ENCODE data around the gene RSPH1.

RSPH1 gene

GRCh38 chr21:42513985-42514882 lies 18.2 kb upstream of the RSPH1 start:
- peak; percentile 22 to 53 for DNase-seq (ENCODE audit: low read depth in 2 of 2)

- DNase-seq (ENCODE audit: low read depth in 2 of 2), result no peak
Measured at GRCh38 chr21:42513151-42513984, 17.3 kb upstream of the RSPH1 start, which contains the start of gene SLC37A1. TSS of gene SLC37A1 (plus strand) at chr21:42513852. CDS start at chr21:42518455, 4,603 bp downstream.

GRCh38 chr21:42512346-42513034 lies 16.5 kb upstream of the RSPH1 start:
- no peak for DNase-seq (ENCODE audit: low read depth in 2 of 2)

GRCh38 chr21:42509244-42509643 lies 13.2 kb upstream of the RSPH1 start:
- no peak for DNase-seq (ENCODE audit: low read depth in 2 of 2)

- DNase-seq (ENCODE audit: low read depth in 2 of 2), result no peak
Measured at GRCh38 chr21:42508371-42508770, 12.3 kb upstream of the RSPH1 start.

- DNase-seq (ENCODE audit: low read depth in 2 of 2), result no peak
Measured at GRCh38 chr21:42507418-42507817, 11.4 kb upstream of the RSPH1 start.

- DNase-seq (ENCODE audit: low read depth in 2 of 2), result no peak
Measured at GRCh38 chr21:42505090-42505726, 9.2 kb upstream of the RSPH1 start.

- DNase-seq (ENCODE audit: low read depth in 2 of 2), result no peak
Measured at GRCh38 chr21:42503711-42504110, 7.7 kb upstream of the RSPH1 start.

- DNase-seq (ENCODE audit: low read depth in 2 of 2), result no peak
Measured at GRCh38 chr21:42500736-42501135, 4.7 kb upstream of the RSPH1 start.

GRCh38 chr21:42500225-42500624 lies 4.2 kb upstream of the RSPH1 start:
- no peak for DNase-seq (ENCODE audit: low read depth in 2 of 2)

GRCh38 chr21:42499444-42500112 lies 3.6 kb upstream of the RSPH1 start:
- no peak for DNase-seq (ENCODE audit: low read depth in 2 of 2)

- no peak for DNase-seq (ENCODE audit: low read depth in 2 of 2)
Measured at GRCh38 chr21:42498012-42498411, 2.0 kb upstream of the RSPH1 start.

- DNase-seq (ENCODE audit: low read depth in 2 of 2), result no peak
Measured at GRCh38 chr21:42496839-42497202, 797 bp upstream of the RSPH1 start.

GRCh38 chr21:42495765-42496119 lies 282 bp downstream of the RSPH1 start:
- no peak for DNase-seq (ENCODE audit: low read depth in 2 of 2)

- no peak for DNase-seq (ENCODE audit: low read depth in 2 of 2)
Measured at GRCh38 chr21:42495027-42495426, 997 bp downstream of the RSPH1 start.

GRCh38 chr21:42493109-42494060 lies 2.6 kb downstream of the RSPH1 start:
- DNase-seq (ENCODE audit: low read depth in 2 of 2), result no peak

- DNase-seq (ENCODE audit: low read depth in 2 of 2), result no peak
Measured at GRCh38 chr21:42492201-42492600, 3.8 kb downstream of the RSPH1 start.

- no peak for DNase-seq (ENCODE audit: low read depth in 2 of 2)
Measured at GRCh38 chr21:42491328-42491727, 4.7 kb downstream of the RSPH1 start.

GRCh38 chr21:42490720-42491119 lies 5.3 kb downstream of the RSPH1 start:
- no peak for DNase-seq (ENCODE audit: low read depth in 2 of 2)

- DNase-seq (ENCODE audit: low read depth in 2 of 2), result no peak
Measured at GRCh38 chr21:42489991-42490390, 6.0 kb downstream of the RSPH1 start.

Data from stimulated activated CD4-positive, alpha-beta T cell treated with anti-CD3 and anti-CD28 coated beads, Interleukin-15, amount 100 ng/mL, for 48 hours (primary cell).